ENCODE measurements around the gene DDX52.
A peak's percentile ranks its signal among the peaks of the same experiment; 100 is the strongest.
"Not testable (repeated sequence)": the region's sequence is repeated elsewhere in the genome, so short reads cannot be mapped to it uniquely, and the experiment has no call there.

Gene DDX52

GRCh38 chr17:37643118-37643766 lies at the start of gene DDX52:
Gene DDX52, minus strand, starts transcription at chr17:37643446. Its CDS starts 26 bp downstream, at chr17:37643420.
- peak within 1 kb of the TSS; percentile 74 for H2AFZ ChIP-seq (ENCODE audit: low read depth, low read length)
- H3K4me1 ChIP-seq (ENCODE audit: insufficient read depth, low read length), result peaks cover 9% of the 10 kb centered on the region
- no peaks in the 10 kb centered on the region for H3K9me3 ChIP-seq (ENCODE audit: low read length)

GRCh38 chr17:37691807-37692206 lies 48.6 kb upstream of the DDX52 start:
- H3K4me1 ChIP-seq (ENCODE audit: insufficient read depth, low read length), result peaks cover 3% of the 10 kb centered on the region
- H3K36me3 ChIP-seq (ENCODE audit: insufficient read depth, low read length), result no peaks in the 10 kb centered on the region
- peaks cover 5% of the 10 kb centered on the region for H3K27me3 ChIP-seq (ENCODE audit: insufficient read depth, low read length)
- H2AFZ ChIP-seq (ENCODE audit: low read depth, low read length), result no peak overlapping the region
- H3K9me3 ChIP-seq (ENCODE audit: low read length), result no peaks in the 10 kb centered on the region
- no peak overlapping the region for H3K4me3 ChIP-seq (ENCODE audit: low read length)

More at GRCh38 chr17:37643118-37643766, at the start of gene DDX52:
- H3K27me3 ChIP-seq (ENCODE audit: insufficient read depth, low read length), result peaks cover 8% of the 10 kb centered on the region
- peak within 1 kb of the TSS; percentile 89 for H3K4me3 ChIP-seq (ENCODE audit: low read length)
- H3K36me3 ChIP-seq (ENCODE audit: insufficient read depth, low read length), result peaks cover 22% of the 10 kb centered on the region

- no peak overlapping the region for H2AFZ ChIP-seq (ENCODE audit: low read depth, low read length)
- H3K4me1 ChIP-seq (ENCODE audit: insufficient read depth, low read length), result no peaks in the 10 kb centered on the region
- H3K9me3 ChIP-seq (ENCODE audit: low read length), result no peaks in the 10 kb centered on the region
- H3K27me3 ChIP-seq (ENCODE audit: insufficient read depth, low read length), result peaks cover 20% of the 10 kb centered on the region
- H3K36me3 ChIP-seq (ENCODE audit: insufficient read depth, low read length), result no peaks in the 10 kb centered on the region
- no peak overlapping the region for H3K4me3 ChIP-seq (ENCODE audit: low read length)
Observed at GRCh38 chr17:37689317-37689716, 46.1 kb upstream of the DDX52 start.

- Histone ChIP-seq H3K4me3 (ENCODE audit: low read length) (no peak overlapping the region), H3K27me3 (ENCODE audit: insufficient read depth, low read length) (peaks cover 20% of the 10 kb centered on the region), H3K9me3 (ENCODE audit: low read length) (no peaks in the 10 kb centered on the region), H3K36me3 (ENCODE audit: insufficient read depth, low read length) (no peaks in the 10 kb centered on the region), H2AFZ (ENCODE audit: low read depth, low read length) (no peak overlapping the region), H3K4me1 (ENCODE audit: insufficient read depth, low read length) (peaks cover 9% of the 10 kb centered on the region)
Observed at GRCh38 chr17:37683454-37683984, 40.3 kb upstream of the DDX52 start.

GRCh38 chr17:37682007-37682406 lies 38.8 kb upstream of the DDX52 start:
- Histone ChIP-seq H2AFZ (ENCODE audit: low read depth, low read length) (no peak overlapping the region), H3K36me3 (ENCODE audit: insufficient read depth, low read length) (no peaks in the 10 kb centered on the region), H3K4me3 (ENCODE audit: low read length) (no peak overlapping the region), H3K27me3 (ENCODE audit: insufficient read depth, low read length) (peaks cover 17% of the 10 kb centered on the region), H3K9me3 (ENCODE audit: low read length) (no peaks in the 10 kb centered on the region), H3K4me1 (ENCODE audit: insufficient read depth, low read length) (peaks cover 9% of the 10 kb centered on the region)

GRCh38 chr17:37679995-37680394 lies 36.7 kb upstream of the DDX52 start:
- not testable (repeated sequence) for H3K36me3 ChIP-seq (ENCODE audit: insufficient read depth, low read length); H3K4me3 ChIP-seq (ENCODE audit: low read length); H3K27me3 ChIP-seq (ENCODE audit: insufficient read depth, low read length); H2AFZ ChIP-seq (ENCODE audit: low read depth, low read length); H3K9me3 ChIP-seq (ENCODE audit: low read length)
- H3K4me1 ChIP-seq (ENCODE audit: insufficient read depth, low read length), result peaks cover 10% of the 10 kb centered on the region

GRCh38 chr17:37678036-37678435 lies 34.8 kb upstream of the DDX52 start:
- H3K4me1 ChIP-seq (ENCODE audit: insufficient read depth, low read length), result peaks cover 10% of the 10 kb centered on the region
- no peaks in the 10 kb centered on the region for H3K9me3 ChIP-seq (ENCODE audit: low read length)

GRCh38 chr17:37677021-37677420 lies 33.8 kb upstream of the DDX52 start:
- H3K27me3 ChIP-seq (ENCODE audit: insufficient read depth, low read length), result no peaks in the 10 kb centered on the region
- H3K4me1 ChIP-seq (ENCODE audit: insufficient read depth, low read length), result peaks cover 10% of the 10 kb centered on the region
- H3K36me3 ChIP-seq (ENCODE audit: insufficient read depth, low read length), result no peaks in the 10 kb centered on the region
- no peak overlapping the region for H2AFZ ChIP-seq (ENCODE audit: low read depth, low read length)
- H3K9me3 ChIP-seq (ENCODE audit: low read length), result no peaks in the 10 kb centered on the region
- no peak overlapping the region for H3K4me3 ChIP-seq (ENCODE audit: low read length)

More at GRCh38 chr17:37678036-37678435, 34.8 kb upstream of the DDX52 start:
- H3K27me3 ChIP-seq (ENCODE audit: insufficient read depth, low read length), result no peaks in the 10 kb centered on the region
- H2AFZ ChIP-seq (ENCODE audit: low read depth, low read length), result no peak overlapping the region
- H3K4me3 ChIP-seq (ENCODE audit: low read length), result no peak overlapping the region
- no peaks in the 10 kb centered on the region for H3K36me3 ChIP-seq (ENCODE audit: insufficient read depth, low read length)

- Histone ChIP-seq H3K4me1 (ENCODE audit: insufficient read depth, low read length) (peaks cover 10% of the 10 kb centered on the region), H3K9me3 (ENCODE audit: low read length) (no peaks in the 10 kb centered on the region), H3K27me3 (ENCODE audit: insufficient read depth, low read length) (no peaks in the 10 kb centered on the region), H2AFZ (ENCODE audit: low read depth, low read length) (no peak overlapping the region), H3K4me3 (ENCODE audit: low read length) (no peak overlapping the region), H3K36me3 (ENCODE audit: insufficient read depth, low read length) (no peaks in the 10 kb centered on the region)
Observed at GRCh38 chr17:37676115-37676925, 33.1 kb upstream of the DDX52 start.

GRCh38 chr17:37674511-37674910 lies 31.3 kb upstream of the DDX52 start:
- H3K9me3 ChIP-seq (ENCODE audit: low read length), result no peaks in the 10 kb centered on the region
- peaks cover 10% of the 10 kb centered on the region for H3K4me1 ChIP-seq (ENCODE audit: insufficient read depth, low read length)
- H3K36me3 ChIP-seq (ENCODE audit: insufficient read depth, low read length), result no peaks in the 10 kb centered on the region
- H3K4me3 ChIP-seq (ENCODE audit: low read length), result no peak overlapping the region
- peaks cover 7% of the 10 kb centered on the region for H3K27me3 ChIP-seq (ENCODE audit: insufficient read depth, low read length)
- H2AFZ ChIP-seq (ENCODE audit: low read depth, low read length), result no peak overlapping the region

GRCh38 chr17:37673386-37673785 lies 30.1 kb upstream of the DDX52 start:
- Histone ChIP-seq H2AFZ (ENCODE audit: low read depth, low read length) (no peak overlapping the region), H3K9me3 (ENCODE audit: low read length) (no peaks in the 10 kb centered on the region), H3K4me1 (ENCODE audit: insufficient read depth, low read length) (peaks cover 10% of the 10 kb centered on the region), H3K36me3 (ENCODE audit: insufficient read depth, low read length) (no peaks in the 10 kb centered on the region), H3K27me3 (ENCODE audit: insufficient read depth, low read length) (peaks cover 9% of the 10 kb centered on the region), H3K4me3 (ENCODE audit: low read length) (no peak overlapping the region)

GRCh38 chr17:37672548-37673078 lies 29.4 kb upstream of the DDX52 start:
- peaks cover 10% of the 10 kb centered on the region for H3K4me1 ChIP-seq (ENCODE audit: insufficient read depth, low read length)
- H2AFZ ChIP-seq (ENCODE audit: low read depth, low read length), result no peak overlapping the region
- H3K27me3 ChIP-seq (ENCODE audit: insufficient read depth, low read length), result peaks cover 15% of the 10 kb centered on the region
- no peaks in the 10 kb centered on the region for H3K9me3 ChIP-seq (ENCODE audit: low read length)
- H3K36me3 ChIP-seq (ENCODE audit: insufficient read depth, low read length), result no peaks in the 10 kb centered on the region
- H3K4me3 ChIP-seq (ENCODE audit: low read length), result no peak overlapping the region
